Lung microvascular endothelial cell (primary cell): ENCODE results near the gene PRB4. TPM values are rescaled to one million over a fixed set of nuclear protein-coding genes. Genes with fewer than 3 reads are reported as not detected.
A peak's percentile ranks its signal among the peaks of the same experiment; 100 is the strongest.

ENCODE experiments used
- DNase-seq, 2 donors: peaks; one replicate each; pipeline versions ENCODE4 v3.0.0 to v3.0.0-alpha.2; 2010; ENCODE audit warnings: low read depth in 2 of 2
- total RNA-seq: library from RNA; depleted of rRNA; stranded (reverse); fragments of >200 nt; gene quantifications from 2 replicates; pipeline ENCODE4 v1.2.1, GENCODE V29; 2014

PRB4 gene
- total RNA-seq, result not detected in 2 replicates

DNA sequence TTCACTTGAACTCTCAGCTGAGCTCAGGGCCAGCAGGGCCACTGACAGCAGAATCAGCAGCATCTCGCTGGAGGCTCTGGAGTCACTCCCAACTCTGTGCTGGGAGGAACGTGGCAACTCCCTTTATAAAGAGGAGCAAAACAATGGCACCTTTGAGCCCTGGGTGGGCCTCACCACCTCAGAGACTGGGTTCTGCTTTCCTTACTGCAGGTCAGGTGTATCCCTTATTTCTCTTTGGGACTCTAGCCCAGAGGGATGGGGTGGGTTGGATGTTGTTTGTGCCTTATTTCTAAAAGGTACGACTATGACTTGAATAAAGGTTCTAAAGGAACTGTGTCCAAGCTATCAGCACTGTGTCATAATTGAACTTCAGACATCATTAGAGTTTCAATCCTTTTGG lies at the start of gene PRB4:
PRB4 (minus strand) TSS at position 101 of the 400 bp plus-strand sequence; CDS start at position 63, 38 bp downstream.
- no peak for DNase-seq

- DNase-seq, result peak; percentile 1 to 71
Measured at GRCh38 chr12:11351736-11352135, 41.5 kb upstream of the PRB4 start.

GRCh38 chr12:11348439-11348838 lies 38.2 kb upstream of the PRB4 start:
- DNase-seq, result no peak

DNA sequence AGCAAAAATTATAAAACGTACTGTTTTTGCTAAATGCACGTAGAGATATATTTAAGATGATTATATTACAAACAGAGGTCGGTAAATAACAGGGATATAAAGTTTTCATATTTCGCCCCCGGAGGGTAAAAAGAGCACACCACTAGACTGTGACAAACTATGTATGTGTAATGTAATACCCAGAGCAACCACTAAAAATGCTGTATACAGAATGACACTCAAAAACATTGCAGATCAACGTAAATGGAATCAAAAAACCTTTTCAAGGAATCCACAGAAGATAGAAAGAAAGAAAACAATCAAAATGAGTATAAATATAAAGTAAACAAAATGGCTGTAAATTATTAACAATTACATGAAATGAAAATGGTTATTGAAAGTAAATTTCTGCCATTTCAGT lies 37.6 kb upstream of the PRB4 start:
- no peak for DNase-seq

- DNase-seq, result no peak
Measured at GRCh38 chr12:11344500-11344899, 34.3 kb upstream of the PRB4 start.

- no peak for DNase-seq
Measured at GRCh38 chr12:11324426-11324825, 14.2 kb upstream of the PRB4 start.

GRCh38 chr12:11321980-11322379 lies 11.7 kb upstream of the PRB4 start:
- DNase-seq, result no peak

- peak in 1 of 2 donors; percentile 9 for DNase-seq
Measured at GRCh38 chr12:11307143-11307542, 3.1 kb downstream of the PRB4 start.

DNA sequence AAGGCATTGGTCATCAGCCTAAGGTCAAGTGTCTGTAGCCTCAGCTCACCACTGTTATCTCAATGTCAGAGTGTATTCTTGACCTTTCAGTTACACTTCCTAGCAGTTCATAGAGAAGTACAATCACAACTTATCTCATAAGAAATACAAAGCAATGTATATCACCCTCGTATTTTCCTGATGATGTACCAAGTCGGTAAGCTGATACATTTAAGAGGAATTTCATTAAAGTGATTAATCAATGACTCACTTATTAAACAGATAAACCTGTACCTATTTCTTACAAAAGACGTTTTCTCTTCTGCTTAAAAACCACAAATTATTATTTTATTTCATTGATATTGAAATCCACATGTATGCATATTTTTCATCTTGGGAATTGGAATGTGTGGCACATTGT lies 36.8 kb downstream of the PRB4 start:
- DNase-seq, result no peak

GRCh38 chr12:11269607-11270006 lies 40.6 kb downstream of the PRB4 start, which contains the start of gene PRB3:
TSS of gene PRB3 (minus strand) at chr12:11269707. CDS start at chr12:11269669, 38 bp downstream.
- DNase-seq, result no peak

- no peak for DNase-seq
Measured at GRCh38 chr12:11264501-11264900, 45.7 kb downstream of the PRB4 start.

Other genes starting within 250 kb of the PRB4 start
- 0.65 and 0.79 TPM in 2 replicates for gene TAS2R46, start 248.1 kb downstream of the PRB4 start, total RNA-seq
- 0.65 and 0.99 TPM in 2 replicates for gene TAS2R43, start 218.1 kb downstream of the PRB4 start, total RNA-seq
- gene TAS2R30, start 175.8 kb downstream of the PRB4 start, total RNA-seq, result 1.1 and 2.2 TPM in 2 replicates
- gene SMIM10L1, start 139.2 kb downstream of the PRB4 start, total RNA-seq, result 4.6 and 6.7 TPM in 2 replicates
- not detected in 2 replicates for gene TAS2R42, start 123.5 kb downstream of the PRB4 start, total RNA-seq
- not detected in 2 replicates for gene PRB3, start 40.7 kb downstream of the PRB4 start, total RNA-seq
- not detected in 2 replicates for gene PRB2, start 85.1 kb upstream of the PRB4 start, total RNA-seq